ENCODE results near the gene VAV1.

VAV1 gene

DNA sequence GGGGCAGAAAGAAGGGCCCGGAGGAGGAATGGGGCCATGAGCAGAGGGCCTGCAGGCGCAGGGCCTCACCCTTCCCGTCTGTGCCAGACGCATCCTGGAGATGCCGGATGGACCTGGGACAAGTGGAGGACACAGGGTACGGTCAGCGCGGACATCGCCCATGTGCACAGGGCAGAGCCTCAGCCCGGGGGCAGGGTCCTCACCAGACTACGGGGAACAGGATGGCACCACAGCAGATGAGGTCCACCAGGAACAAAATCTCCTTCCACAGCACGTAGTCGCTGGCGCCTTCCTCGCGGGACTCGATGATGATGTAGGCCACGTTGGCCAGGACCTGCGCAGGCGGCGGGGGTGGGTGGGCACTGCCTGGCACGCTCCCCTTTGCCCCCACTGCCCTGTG is 40.7 kb upstream of the VAV1 start:
- H3K27me3 ChIP-seq (ENCODE audit: control insufficient read depth in 1 of 2, insufficient read depth in 2 of 2, low read length in 2 of 2), result peaks cover 0 to 4% of the 10 kb centered on the region in 2 donors
- no peak overlapping the region for H3K9ac ChIP-seq (ENCODE audit: low read length in 2 of 2)
- H3K9me3 ChIP-seq (ENCODE audit: control insufficient read depth in 2 of 2, low read length in 2 of 2), result no peaks in the 10 kb centered on the region
- H3K36me3 ChIP-seq (ENCODE audit: control insufficient read depth in 2 of 2, insufficient read depth in 2 of 2, low read length in 2 of 2), result peaks cover 11 to 14% of the 10 kb centered on the region in 2 donors
- no peak overlapping the region for H3K27ac ChIP-seq (ENCODE audit: low read length)
- peaks cover 13% of the 10 kb centered on the region for H3K4me1 ChIP-seq (ENCODE audit: control insufficient read depth, insufficient read depth, low read length)
- no peak overlapping the region for H3K4me3 ChIP-seq (ENCODE audit: low read length in 2 of 2)

GRCh38 chr19:6732803-6733337 is 39.6 kb upstream of the VAV1 start:
- Histone ChIP-seq H3K4me3 (ENCODE audit: low read length in 2 of 2) (no peak overlapping the region), H3K36me3 (ENCODE audit: control insufficient read depth in 2 of 2, insufficient read depth in 2 of 2, low read length in 2 of 2) (peaks cover 11 to 14% of the 10 kb centered on the region in 2 donors), H3K4me1 (ENCODE audit: control insufficient read depth, insufficient read depth, low read length) (peaks cover 14% of the 10 kb centered on the region), H3K27me3 (ENCODE audit: control insufficient read depth in 1 of 2, insufficient read depth in 2 of 2, low read length in 2 of 2) (no peaks in the 10 kb centered on the region), H3K9me3 (ENCODE audit: control insufficient read depth in 2 of 2, low read length in 2 of 2) (no peaks in the 10 kb centered on the region), H3K9ac (ENCODE audit: low read length in 2 of 2) (no peak overlapping the region), H3K27ac (ENCODE audit: low read length) (no peak overlapping the region)

GRCh38 chr19:6733338-6734095 is 39.0 kb upstream of the VAV1 start:
- H3K27me3 ChIP-seq (ENCODE audit: control insufficient read depth in 1 of 2, insufficient read depth in 2 of 2, low read length in 2 of 2), result no peaks in the 10 kb centered on the region
- H3K9ac ChIP-seq (ENCODE audit: low read length in 2 of 2), result no peak overlapping the region
- H3K36me3 ChIP-seq (ENCODE audit: control insufficient read depth in 2 of 2, insufficient read depth in 2 of 2, low read length in 2 of 2), result peaks cover 11 to 14% of the 10 kb centered on the region in 2 donors
- peaks cover 21% of the 10 kb centered on the region for H3K4me1 ChIP-seq (ENCODE audit: control insufficient read depth, insufficient read depth, low read length)
- H3K4me3 ChIP-seq (ENCODE audit: low read length in 2 of 2), result no peak overlapping the region
- H3K27ac ChIP-seq (ENCODE audit: low read length), result no peak overlapping the region
- no peaks in the 10 kb centered on the region for H3K9me3 ChIP-seq (ENCODE audit: control insufficient read depth in 2 of 2, low read length in 2 of 2)

GRCh38 chr19:6734096-6734696 is 38.3 kb upstream of the VAV1 start:
- peaks cover 28% of the 10 kb centered on the region for H3K4me1 ChIP-seq (ENCODE audit: control insufficient read depth, insufficient read depth, low read length)
- H3K36me3 ChIP-seq (ENCODE audit: control insufficient read depth in 2 of 2, insufficient read depth in 2 of 2, low read length in 2 of 2), result peaks cover 11 to 14% of the 10 kb centered on the region in 2 donors
- H3K27ac ChIP-seq (ENCODE audit: low read length), result no peak overlapping the region
- H3K9me3 ChIP-seq (ENCODE audit: control insufficient read depth in 2 of 2, low read length in 2 of 2), result no peaks in the 10 kb centered on the region
- no peak overlapping the region for H3K4me3 ChIP-seq (ENCODE audit: low read length in 2 of 2)
- H3K9ac ChIP-seq (ENCODE audit: low read length in 2 of 2), result no peak overlapping the region
- no peaks in the 10 kb centered on the region for H3K27me3 ChIP-seq (ENCODE audit: control insufficient read depth in 1 of 2, insufficient read depth in 2 of 2, low read length in 2 of 2)

DNA sequence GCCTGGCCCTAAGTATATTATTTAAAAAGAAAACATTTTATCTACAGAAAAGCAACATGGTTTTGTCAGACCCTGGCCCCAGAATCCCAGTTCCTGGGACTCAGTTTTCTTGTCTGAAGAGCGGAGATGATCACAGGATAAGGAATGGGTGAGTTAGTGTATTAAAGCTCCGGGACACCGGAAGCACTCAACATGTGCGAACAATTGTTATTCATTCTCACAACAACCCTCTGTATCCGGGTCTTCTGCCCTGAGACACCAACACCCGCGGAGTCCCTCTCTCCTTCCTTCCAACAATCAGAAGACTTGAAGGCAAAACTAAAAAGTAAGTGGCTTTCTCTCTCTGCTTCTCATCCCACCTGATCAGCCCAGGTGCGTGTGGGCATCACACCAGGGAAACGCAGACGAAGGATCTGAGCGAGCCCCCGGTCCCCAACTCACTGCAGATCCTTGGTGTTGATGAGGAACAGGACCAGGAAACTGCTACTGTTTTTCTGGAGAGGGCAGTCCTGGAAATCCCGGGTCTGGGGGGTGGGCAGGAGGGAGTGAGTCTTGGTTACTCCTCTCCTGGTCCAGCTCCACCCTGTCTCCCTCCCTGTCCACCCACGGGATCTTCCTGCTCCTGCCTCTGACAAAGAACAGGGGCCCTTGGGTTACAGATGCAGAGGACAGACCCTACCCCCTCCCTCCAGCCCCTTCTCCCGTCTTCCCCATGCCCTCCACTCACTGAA is 37.2 kb upstream of the VAV1 start:
- Histone ChIP-seq H3K27me3 (ENCODE audit: control insufficient read depth in 1 of 2, insufficient read depth in 2 of 2, low read length in 2 of 2) (no peaks in the 10 kb centered on the region), H3K4me3 (ENCODE audit: low read length in 2 of 2) (peak overlapping the region; percentile 31 to 85), H3K4me1 (ENCODE audit: control insufficient read depth, insufficient read depth, low read length) (peaks cover 34% of the 10 kb centered on the region), H3K9ac (ENCODE audit: low read length in 2 of 2) (peak overlapping the region; percentile 86 to 87), H3K36me3 (ENCODE audit: control insufficient read depth in 2 of 2, insufficient read depth in 2 of 2, low read length in 2 of 2) (peaks cover 11 to 14% of the 10 kb centered on the region in 2 donors), H3K9me3 (ENCODE audit: control insufficient read depth in 2 of 2, low read length in 2 of 2) (no peaks in the 10 kb centered on the region), H3K27ac (ENCODE audit: low read length) (peak overlapping the region; percentile 93)

GRCh38 chr19:6736169-6736916 is 36.2 kb upstream of the VAV1 start:
- Histone ChIP-seq H3K27me3 (ENCODE audit: control insufficient read depth in 1 of 2, insufficient read depth in 2 of 2, low read length in 2 of 2) (no peaks in the 10 kb centered on the region), H3K27ac (ENCODE audit: low read length) (peak overlapping the region; percentile 93), H3K4me1 (ENCODE audit: control insufficient read depth, insufficient read depth, low read length) (peaks cover 38% of the 10 kb centered on the region), H3K4me3 (ENCODE audit: low read length in 2 of 2) (peak overlapping the region; percentile 85 to 90), H3K9ac (ENCODE audit: low read length in 2 of 2) (peak overlapping the region; percentile 86 to 87), H3K9me3 (ENCODE audit: control insufficient read depth in 2 of 2, low read length in 2 of 2) (no peaks in the 10 kb centered on the region), H3K36me3 (ENCODE audit: control insufficient read depth in 2 of 2, insufficient read depth in 2 of 2, low read length in 2 of 2) (peaks cover 11% of the 10 kb centered on the region in 2 donors)

- Histone ChIP-seq H3K36me3 (ENCODE audit: control insufficient read depth in 2 of 2, insufficient read depth in 2 of 2, low read length in 2 of 2) (peaks cover 10% of the 10 kb centered on the region in 2 donors), H3K27me3 (ENCODE audit: control insufficient read depth in 1 of 2, insufficient read depth in 2 of 2, low read length in 2 of 2) (no peaks in the 10 kb centered on the region), H3K4me3 (ENCODE audit: low read length in 2 of 2) (peak overlapping the region; percentile 85 to 90), H3K4me1 (ENCODE audit: control insufficient read depth, insufficient read depth, low read length) (peaks cover 43% of the 10 kb centered on the region), H3K9ac (ENCODE audit: low read length in 2 of 2) (peak overlapping the region; percentile 86 to 87), H3K9me3 (ENCODE audit: control insufficient read depth in 2 of 2, low read length in 2 of 2) (no peaks in the 10 kb centered on the region), H3K27ac (ENCODE audit: low read length) (peak overlapping the region; percentile 93)
Measured at GRCh38 chr19:6736917-6737283, 35.6 kb upstream of the VAV1 start.

GRCh38 chr19:6737284-6737872 is 35.1 kb upstream of the VAV1 start, which contains the start of gene GPR108:
Gene GPR108 (minus strand): TSS chr19:6737580. CDS start chr19:6737576, 4 bp downstream.
- Histone ChIP-seq H3K4me3 (ENCODE audit: low read length in 2 of 2) (peak within 1 kb of the TSS; percentile 85 to 90), H3K27ac (ENCODE audit: low read length) (peak within 1 kb of the TSS; percentile 97), H3K9ac (ENCODE audit: low read length in 2 of 2) (peak within 1 kb of the TSS; percentile 86 to 87), H3K27me3 (ENCODE audit: control insufficient read depth in 1 of 2, insufficient read depth in 2 of 2, low read length in 2 of 2) (no peaks in the 10 kb centered on the region), H3K36me3 (ENCODE audit: control insufficient read depth in 2 of 2, insufficient read depth in 2 of 2, low read length in 2 of 2) (peaks cover 5% of the 10 kb centered on the region in 2 donors), H3K4me1 (ENCODE audit: control insufficient read depth, insufficient read depth, low read length) (peaks cover 43% of the 10 kb centered on the region), H3K9me3 (ENCODE audit: control insufficient read depth in 2 of 2, low read length in 2 of 2) (no peaks in the 10 kb centered on the region)

- Histone ChIP-seq H3K4me1 (ENCODE audit: control insufficient read depth, insufficient read depth, low read length) (peaks cover 47% of the 10 kb centered on the region), H3K27me3 (ENCODE audit: control insufficient read depth in 1 of 2, insufficient read depth in 2 of 2, low read length in 2 of 2) (no peaks in the 10 kb centered on the region), H3K36me3 (ENCODE audit: control insufficient read depth in 2 of 2, insufficient read depth in 2 of 2, low read length in 2 of 2) (peaks cover 0 to under 1% of the 10 kb centered on the region in 2 donors), H3K9ac (ENCODE audit: low read length in 2 of 2) (peak overlapping the region; percentile 49 to 78), H3K9me3 (ENCODE audit: control insufficient read depth in 2 of 2, low read length in 2 of 2) (no peaks in the 10 kb centered on the region), H3K4me3 (ENCODE audit: low read length in 2 of 2) (peak overlapping the region; percentile 68 to 85), H3K27ac (ENCODE audit: low read length) (peak overlapping the region; percentile 97)
Measured at GRCh38 chr19:6737873-6738786, 34.4 kb upstream of the VAV1 start.
